LNCAP (cell line): Measurements from ENCODE around the gene GARS1.

Source experiments
- TF ChIP-seq, protein P1 (sequence below): fragments of 450-650 bp; IDR thresholded peaks from 2 replicates; pipeline ENCODE4 v1.5.1; 2017; ENCODE audit warnings: mild to moderate bottlenecking

GARS1 gene

GRCh38 chr7:30656006-30656957, 61.6 kb downstream of the GARS1 start:
- TF ChIP-seq, protein P1, sequence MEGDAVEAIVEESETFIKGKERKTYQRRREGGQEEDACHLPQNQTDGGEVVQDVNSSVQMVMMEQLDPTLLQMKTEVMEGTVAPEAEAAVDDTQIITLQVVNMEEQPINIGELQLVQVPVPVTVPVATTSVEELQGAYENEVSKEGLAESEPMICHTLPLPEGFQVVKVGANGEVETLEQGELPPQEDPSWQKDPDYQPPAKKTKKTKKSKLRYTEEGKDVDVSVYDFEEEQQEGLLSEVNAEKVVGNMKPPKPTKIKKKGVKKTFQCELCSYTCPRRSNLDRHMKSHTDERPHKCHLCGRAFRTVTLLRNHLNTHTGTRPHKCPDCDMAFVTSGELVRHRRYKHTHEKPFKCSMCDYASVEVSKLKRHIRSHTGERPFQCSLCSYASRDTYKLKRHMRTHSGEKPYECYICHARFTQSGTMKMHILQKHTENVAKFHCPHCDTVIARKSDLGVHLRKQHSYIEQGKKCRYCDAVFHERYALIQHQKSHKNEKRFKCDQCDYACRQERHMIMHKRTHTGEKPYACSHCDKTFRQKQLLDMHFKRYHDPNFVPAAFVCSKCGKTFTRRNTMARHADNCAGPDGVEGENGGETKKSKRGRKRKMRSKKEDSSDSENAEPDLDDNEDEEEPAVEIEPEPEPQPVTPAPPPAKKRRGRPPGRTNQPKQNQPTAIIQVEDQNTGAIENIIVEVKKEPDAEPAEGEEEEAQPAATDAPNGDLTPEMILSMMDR, result no peak

GRCh38 chr7:30657131-30657530, 62.5 kb downstream of the GARS1 start:
- TF ChIP-seq, protein P1, result no peak

- TF ChIP-seq, protein P1, result no peak
Measured at GRCh38 chr7:30658479-30659074, 63.9 kb downstream of the GARS1 start.

GRCh38 chr7:30659312-30659711, 64.6 kb downstream of the GARS1 start:
- TF ChIP-seq, protein P1, result no peak

GRCh38 chr7:30660331-30661255, 65.9 kb downstream of the GARS1 start:
- TF ChIP-seq, protein P1, result no peak

- TF ChIP-seq, protein P1, result no peak
Measured at GRCh38 chr7:30661926-30662325, 67.2 kb downstream of the GARS1 start.

DNA sequence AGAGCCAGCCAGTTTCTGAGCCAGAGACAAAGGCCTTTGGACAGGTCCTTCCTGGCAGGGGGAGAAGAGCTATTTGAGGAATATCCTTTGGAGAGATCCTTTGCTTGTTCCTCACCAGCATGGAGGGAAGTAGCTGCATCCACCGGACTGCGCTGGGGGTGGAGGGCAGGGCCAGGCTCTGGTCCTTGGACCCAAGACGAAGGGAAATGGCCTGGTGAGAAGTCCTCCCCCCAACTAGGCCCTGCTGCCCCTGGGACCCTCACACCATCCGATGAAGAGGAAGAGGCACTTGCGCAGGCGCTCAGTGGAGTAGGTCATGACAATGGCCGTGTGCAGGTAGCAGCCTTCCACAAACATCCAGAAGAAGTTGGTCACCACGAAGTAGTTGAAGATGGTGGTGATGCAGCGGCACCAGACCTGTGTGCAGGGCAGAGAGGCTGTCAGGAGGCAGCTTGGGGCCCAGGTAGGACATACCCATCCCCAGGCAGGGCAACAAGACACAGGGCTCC, 67.8 kb downstream of the GARS1 start:
- TF ChIP-seq, protein P1, result no peak
